A549 treated with DMSO at 1 μM for 4 hours (cell line): ENCODE measurements around the gene GRM3. TPM values are rescaled to one million over a fixed set of nuclear protein-coding genes. Genes with fewer than 3 reads are reported as not detected.

Experiments
- total RNA-seq: library from RNA; stranded (reverse); fragments of 200-300 nt; extraction: Qiagen RNA extraction; gene quantifications from 5 replicates; pipeline ENCODE4 v1.2.3, GENCODE V29; 2022; ENCODE audit warnings: low read depth

The GRM3 gene
- total RNA-seq: not detected in 5 replicates

DNA sequence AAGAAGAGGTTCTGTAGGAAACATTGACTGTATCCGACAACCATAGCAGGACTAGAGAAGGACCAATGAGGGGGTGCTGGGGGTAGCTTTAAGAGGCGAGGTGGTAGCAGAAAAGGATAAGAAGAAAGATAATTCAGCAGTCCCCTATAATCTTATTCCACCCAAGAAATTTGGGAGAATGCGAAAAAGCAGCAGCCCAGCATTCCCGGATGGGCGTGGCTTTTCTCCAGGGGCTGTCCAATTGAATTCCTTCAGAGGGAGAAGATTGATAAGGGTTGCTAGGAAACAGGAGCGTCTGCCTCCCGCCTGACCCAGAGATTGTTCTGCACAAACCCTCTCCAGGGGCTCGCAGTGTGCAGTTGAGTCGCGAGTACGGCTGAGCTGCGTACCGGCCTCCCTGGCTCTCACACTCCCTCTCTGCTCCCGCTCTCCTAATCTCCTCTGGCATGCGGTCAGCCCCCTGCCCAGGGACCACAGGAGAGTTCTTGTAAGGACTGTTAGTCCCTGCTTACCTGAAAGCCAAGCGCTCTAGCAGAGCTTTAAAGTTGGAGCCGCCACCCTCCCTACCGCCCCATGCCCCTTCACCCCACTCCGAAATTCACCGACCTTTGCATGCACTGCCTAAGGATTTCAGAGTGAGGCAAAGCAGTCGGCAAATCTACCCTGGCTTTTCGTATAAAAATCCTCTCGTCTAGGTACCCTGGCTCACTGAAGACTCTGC is at the start of gene GRM3:
TSS of gene GRM3 (plus strand) at position 349 of the 721 bp plus-strand sequence. CDS start 121,237 bp downstream, outside the sequence.

